HFF-Myc (cell line): ENCODE results near the gene FARP2.
A peak's percentile ranks its signal among the peaks of the same experiment; 100 is the strongest.
"Not testable (repeated sequence)": the region's sequence is repeated elsewhere in the genome, so short reads cannot be mapped to it uniquely, and the experiment has no call there.

Experiments used
- DNase-seq: peaks from one replicate; pipeline ENCODE4 v3.0.0-alpha.2; 2011; ENCODE audit warnings: low read depth; ENCODE audit errors: extremely low read depth
- H3K4me3 ChIP-seq: replicated peaks from 2 replicates; pipeline ENCODE4 v1.5.1; 2011; ENCODE audit warnings: low read depth, mild to moderate bottlenecking, control low read depth, low read length
- CTCF ChIP-seq: IDR thresholded peaks from 2 replicates; pipeline ENCODE4 v1.5.1; 2012; ENCODE audit warnings: mild to moderate bottlenecking, low read depth, low read length, control low read depth; ENCODE audit errors: missing control alignments

Gene FARP2

DNA sequence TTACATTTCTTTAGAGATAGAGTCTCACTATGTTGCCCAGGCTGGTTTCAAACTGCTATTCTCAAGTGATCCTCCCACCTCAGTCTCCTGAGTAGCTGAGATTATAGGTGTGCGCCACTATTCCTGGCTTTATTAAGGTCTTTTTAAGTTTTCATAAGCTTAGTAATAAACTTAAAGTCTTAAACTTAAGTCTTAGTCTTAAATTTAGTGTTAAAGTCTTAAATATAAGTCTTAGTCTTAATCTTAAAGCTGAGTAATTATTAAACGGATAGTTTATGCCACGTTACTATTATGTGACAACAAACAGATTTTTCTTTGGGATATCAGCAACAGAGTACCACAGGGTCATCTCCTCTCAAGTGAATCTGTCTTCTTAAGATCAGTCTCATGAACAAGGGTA is 12.6 kb downstream of the FARP2 start:
- DNase-seq = no peak
- H3K4me3 ChIP-seq = no peak overlapping the region
- TF ChIP-seq CTCF = no peak

DNA sequence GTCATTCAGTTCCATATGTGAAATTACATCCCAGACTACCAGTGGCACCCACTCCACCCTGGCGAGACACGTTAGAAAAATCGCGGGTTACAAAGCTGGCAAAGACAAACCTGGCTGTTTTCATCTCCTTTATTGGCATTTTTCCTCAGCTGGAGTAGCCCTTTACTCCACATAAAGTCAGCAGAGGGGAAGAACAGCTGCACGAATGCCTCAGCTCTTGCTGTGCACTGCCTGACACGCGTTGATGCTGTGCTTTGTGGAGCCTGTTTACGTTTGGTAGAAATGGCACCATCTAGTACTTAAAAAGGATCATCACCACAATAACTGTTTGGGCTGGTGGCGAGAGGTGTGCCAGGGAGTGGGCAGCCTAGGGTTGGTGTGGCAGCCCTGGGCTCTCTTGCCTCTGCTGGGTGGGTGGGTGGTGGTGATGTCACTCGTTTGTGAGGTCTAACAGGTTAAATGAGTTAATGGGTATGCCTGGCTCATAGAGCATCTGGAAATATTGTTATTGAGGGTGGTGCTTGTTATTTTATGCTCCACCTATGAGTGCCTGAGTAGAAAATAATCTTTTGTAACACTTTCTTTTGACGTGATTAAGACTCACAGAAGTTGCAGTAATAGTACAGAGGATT is 16.4 kb downstream of the FARP2 start:
- DNase-seq = no peak
- no peak overlapping the region for H3K4me3 ChIP-seq

DNA sequence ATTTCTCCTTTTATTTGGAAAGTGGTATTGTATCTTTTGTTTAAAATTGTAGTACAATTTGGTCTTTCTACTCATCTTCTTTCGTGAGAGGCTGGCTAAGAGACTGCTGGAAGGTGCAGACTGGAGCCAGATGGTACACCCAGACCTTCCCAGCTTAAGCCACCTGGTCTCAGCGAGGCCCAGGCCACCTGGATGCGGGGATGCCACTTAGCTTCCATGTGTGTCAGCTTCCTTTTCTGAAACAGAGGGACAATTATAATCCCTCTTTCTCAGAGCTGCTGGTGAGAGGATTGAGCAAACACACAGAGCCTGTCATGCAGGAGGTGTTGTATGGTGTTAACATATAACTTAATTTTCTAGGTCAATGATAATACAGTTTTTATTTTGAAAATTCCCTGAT is 17.4 kb downstream of the FARP2 start:
- H3K4me3 ChIP-seq = no peak overlapping the region
- no peak for DNase-seq
- TF ChIP-seq CTCF = no peak

More for the DNA sequence above, 16.4 kb downstream of the FARP2 start:
- no peak for TF ChIP-seq CTCF

DNA sequence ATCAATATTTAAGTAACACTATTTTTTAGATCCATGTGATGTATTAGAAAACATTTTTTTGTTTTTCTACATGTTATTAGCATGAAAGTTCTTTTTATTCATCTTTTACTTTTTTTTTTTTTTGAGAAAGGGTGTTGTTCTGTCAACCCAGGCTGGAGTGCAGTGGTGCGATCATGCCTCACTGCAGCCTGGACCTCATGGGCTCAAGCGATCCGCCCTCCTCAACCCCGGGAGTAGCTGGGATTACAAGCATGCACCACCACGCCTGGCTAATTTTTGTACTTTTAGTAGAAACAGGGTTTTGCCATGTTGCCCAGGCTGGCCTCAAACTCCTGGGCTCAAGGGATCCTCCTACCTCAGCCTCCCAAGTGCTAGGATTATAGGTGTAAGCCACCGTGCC is 17.8 kb downstream of the FARP2 start:
- not testable (repeated sequence) for H3K4me3 ChIP-seq, DNase-seq

DNA sequence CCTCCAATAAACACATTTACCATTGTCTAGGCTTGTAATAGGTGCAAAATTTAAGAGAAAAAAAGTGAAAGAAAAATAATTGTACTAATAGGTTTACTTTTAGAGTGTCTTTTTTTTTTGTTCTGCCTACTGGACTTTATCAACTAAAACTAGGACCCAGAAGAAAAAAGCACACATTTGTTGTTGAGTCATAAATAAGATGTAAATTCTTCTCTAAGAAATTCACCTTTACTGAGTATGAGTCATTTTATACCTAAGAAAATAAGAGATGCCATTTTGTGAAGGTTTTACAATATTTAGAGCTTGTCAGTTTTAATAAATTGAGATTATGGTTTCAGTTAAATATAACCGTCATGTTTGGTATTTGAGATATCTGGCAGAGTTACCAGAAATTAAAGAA is 19.2 kb downstream of the FARP2 start:
- TF ChIP-seq CTCF = no peak
- no peak for DNase-seq
- H3K4me3 ChIP-seq = no peak overlapping the region

GRCh38 chr2:241376808-241377207 is 20.7 kb downstream of the FARP2 start:
- DNase-seq = no peak
- TF ChIP-seq CTCF = no peak
- no peak overlapping the region for H3K4me3 ChIP-seq

- H3K4me3 ChIP-seq = peak overlapping the region; percentile 14; the same call in 1 of the 2 replicates
- DNase-seq = no peak
- TF ChIP-seq CTCF = no peak
Measured at GRCh38 chr2:241378816-241379215, 22.7 kb downstream of the FARP2 start.
